Measurements from ENCODE around the gene NEDD9.

NEDD9 gene

GRCh38 chr6:11201772-11202512 lies 30.5 kb downstream of the NEDD9 start:
- Histone ChIP-seq H3K27ac (ENCODE audit: low read depth, low read length) (no peak overlapping the region), H3K4me1 (ENCODE audit: insufficient read depth, low read length) (no peaks in the 10 kb centered on the region), H3K27me3 (ENCODE audit: control insufficient read depth in 1 of 2, insufficient read depth in 2 of 2, low read length in 2 of 2) (no peaks in the 10 kb centered on the region), H3K9ac (ENCODE audit: low read length) (no peak overlapping the region), H3K9me3 (ENCODE audit: low read length) (no peaks in the 10 kb centered on the region), H3K4me3 (ENCODE audit: low read depth in 1 of 2, low read length in 2 of 2) (no peak overlapping the region), H3K36me3 (ENCODE audit: insufficient read depth, low read length) (no peaks in the 10 kb centered on the region)

GRCh38 chr6:11201015-11201414 lies 31.5 kb downstream of the NEDD9 start:
- H3K9ac ChIP-seq (ENCODE audit: low read length): no peak overlapping the region
- no peak overlapping the region for H3K27ac ChIP-seq (ENCODE audit: low read depth, low read length)
- no peak overlapping the region for H3K4me3 ChIP-seq (ENCODE audit: low read depth in 1 of 2, low read length in 2 of 2)
- no peaks in the 10 kb centered on the region for H3K36me3 ChIP-seq (ENCODE audit: insufficient read depth, low read length)
- H3K9me3 ChIP-seq (ENCODE audit: low read length): no peaks in the 10 kb centered on the region
- H3K27me3 ChIP-seq (ENCODE audit: control insufficient read depth in 1 of 2, insufficient read depth in 2 of 2, low read length in 2 of 2): no peaks in the 10 kb centered on the region
- no peaks in the 10 kb centered on the region for H3K4me1 ChIP-seq (ENCODE audit: insufficient read depth, low read length)

- H3K27ac ChIP-seq (ENCODE audit: low read depth, low read length): no peak overlapping the region
- H3K27me3 ChIP-seq (ENCODE audit: control insufficient read depth in 1 of 2, insufficient read depth in 2 of 2, low read length in 2 of 2): no peaks in the 10 kb centered on the region
- no peak overlapping the region for H3K9ac ChIP-seq (ENCODE audit: low read length)
- no peaks in the 10 kb centered on the region for H3K4me1 ChIP-seq (ENCODE audit: insufficient read depth, low read length)
- H3K36me3 ChIP-seq (ENCODE audit: insufficient read depth, low read length): no peaks in the 10 kb centered on the region
- H3K9me3 ChIP-seq (ENCODE audit: low read length): no peaks in the 10 kb centered on the region
- H3K4me3 ChIP-seq (ENCODE audit: low read depth in 1 of 2, low read length in 2 of 2): no peak overlapping the region
These were observed 32.1 kb downstream of the NEDD9 start for GRCh38 chr6:11200356-11200755.

GRCh38 chr6:11198663-11199603 lies 33.5 kb downstream of the NEDD9 start:
- Histone ChIP-seq H3K4me3 (ENCODE audit: low read depth in 1 of 2, low read length in 2 of 2) (no peak overlapping the region), H3K9me3 (ENCODE audit: low read length) (no peaks in the 10 kb centered on the region), H3K27ac (ENCODE audit: low read depth, low read length) (no peak overlapping the region), H3K36me3 (ENCODE audit: insufficient read depth, low read length) (no peaks in the 10 kb centered on the region), H3K9ac (ENCODE audit: low read length) (no peak overlapping the region), H3K4me1 (ENCODE audit: insufficient read depth, low read length) (no peaks in the 10 kb centered on the region), H3K27me3 (ENCODE audit: control insufficient read depth in 1 of 2, insufficient read depth in 2 of 2, low read length in 2 of 2) (no peaks in the 10 kb centered on the region)

GRCh38 chr6:11197850-11198249 lies 34.6 kb downstream of the NEDD9 start:
- H3K9ac ChIP-seq (ENCODE audit: low read length): no peak overlapping the region
- H3K9me3 ChIP-seq (ENCODE audit: low read length): no peaks in the 10 kb centered on the region
- H3K36me3 ChIP-seq (ENCODE audit: insufficient read depth, low read length): no peaks in the 10 kb centered on the region
- H3K27ac ChIP-seq (ENCODE audit: low read depth, low read length): no peak overlapping the region
- no peaks in the 10 kb centered on the region for H3K27me3 ChIP-seq (ENCODE audit: control insufficient read depth in 1 of 2, insufficient read depth in 2 of 2, low read length in 2 of 2)
- H3K4me1 ChIP-seq (ENCODE audit: insufficient read depth, low read length): no peaks in the 10 kb centered on the region
- no peak overlapping the region for H3K4me3 ChIP-seq (ENCODE audit: low read depth in 1 of 2, low read length in 2 of 2)

- Histone ChIP-seq H3K36me3 (ENCODE audit: insufficient read depth, low read length) (no peaks in the 10 kb centered on the region), H3K9me3 (ENCODE audit: low read length) (no peaks in the 10 kb centered on the region), H3K4me3 (ENCODE audit: low read depth in 1 of 2, low read length in 2 of 2) (no peak overlapping the region), H3K27ac (ENCODE audit: low read depth, low read length) (no peak overlapping the region), H3K27me3 (ENCODE audit: control insufficient read depth in 1 of 2, insufficient read depth in 2 of 2, low read length in 2 of 2) (no peaks in the 10 kb centered on the region), H3K4me1 (ENCODE audit: insufficient read depth, low read length) (no peaks in the 10 kb centered on the region), H3K9ac (ENCODE audit: low read length) (no peak overlapping the region)
These were observed 35.3 kb downstream of the NEDD9 start for GRCh38 chr6:11197175-11197536.

- no peak overlapping the region for H3K4me3 ChIP-seq (ENCODE audit: low read depth in 1 of 2, low read length in 2 of 2)
- H3K36me3 ChIP-seq (ENCODE audit: insufficient read depth, low read length): no peaks in the 10 kb centered on the region
- no peaks in the 10 kb centered on the region for H3K9me3 ChIP-seq (ENCODE audit: low read length)
- no peak overlapping the region for H3K27ac ChIP-seq (ENCODE audit: low read depth, low read length)
- H3K9ac ChIP-seq (ENCODE audit: low read length): no peak overlapping the region
- H3K4me1 ChIP-seq (ENCODE audit: insufficient read depth, low read length): no peaks in the 10 kb centered on the region
- no peaks in the 10 kb centered on the region for H3K27me3 ChIP-seq (ENCODE audit: control insufficient read depth in 1 of 2, insufficient read depth in 2 of 2, low read length in 2 of 2)
These were observed 35.8 kb downstream of the NEDD9 start for GRCh38 chr6:11196511-11197174.

- H3K4me3 ChIP-seq (ENCODE audit: low read depth in 1 of 2, low read length in 2 of 2): no peak overlapping the region
- no peaks in the 10 kb centered on the region for H3K4me1 ChIP-seq (ENCODE audit: insufficient read depth, low read length)
- no peak overlapping the region for H3K27ac ChIP-seq (ENCODE audit: low read depth, low read length)
- no peaks in the 10 kb centered on the region for H3K36me3 ChIP-seq (ENCODE audit: insufficient read depth, low read length)
- no peaks in the 10 kb centered on the region for H3K9me3 ChIP-seq (ENCODE audit: low read length)
- no peaks in the 10 kb centered on the region for H3K27me3 ChIP-seq (ENCODE audit: control insufficient read depth in 1 of 2, insufficient read depth in 2 of 2, low read length in 2 of 2)
- H3K9ac ChIP-seq (ENCODE audit: low read length): no peak overlapping the region
These were observed 37.9 kb downstream of the NEDD9 start for GRCh38 chr6:11194356-11195218.

GRCh38 chr6:11193434-11193833 lies 39.0 kb downstream of the NEDD9 start:
- no peaks in the 10 kb centered on the region for H3K36me3 ChIP-seq (ENCODE audit: insufficient read depth, low read length)
- no peak overlapping the region for H3K4me3 ChIP-seq (ENCODE audit: low read depth in 1 of 2, low read length in 2 of 2)
- no peaks in the 10 kb centered on the region for H3K9me3 ChIP-seq (ENCODE audit: low read length)
- no peaks in the 10 kb centered on the region for H3K27me3 ChIP-seq (ENCODE audit: control insufficient read depth in 1 of 2, insufficient read depth in 2 of 2, low read length in 2 of 2)
- no peaks in the 10 kb centered on the region for H3K4me1 ChIP-seq (ENCODE audit: insufficient read depth, low read length)
- no peak overlapping the region for H3K27ac ChIP-seq (ENCODE audit: low read depth, low read length)
- no peak overlapping the region for H3K9ac ChIP-seq (ENCODE audit: low read length)

- Histone ChIP-seq H3K4me3 (ENCODE audit: low read depth in 1 of 2, low read length in 2 of 2) (no peak overlapping the region), H3K9me3 (ENCODE audit: low read length) (no peaks in the 10 kb centered on the region), H3K27ac (ENCODE audit: low read depth, low read length) (no peak overlapping the region), H3K36me3 (ENCODE audit: insufficient read depth, low read length) (no peaks in the 10 kb centered on the region), H3K27me3 (ENCODE audit: control insufficient read depth in 1 of 2, insufficient read depth in 2 of 2, low read length in 2 of 2) (no peaks in the 10 kb centered on the region), H3K4me1 (ENCODE audit: insufficient read depth, low read length) (no peaks in the 10 kb centered on the region), H3K9ac (ENCODE audit: low read length) (no peak overlapping the region)
These were observed 40.3 kb downstream of the NEDD9 start for GRCh38 chr6:11192167-11192566.

Data from muscle layer of colon (tissue), 2 donors.